ENCODE measurements around the gene CTIF. TPM values are rescaled to one million over a fixed set of nuclear protein-coding genes. Genes with fewer than 3 reads are reported as not detected.

CTIF gene
- total RNA-seq, 1 experiment from 2014 or later: 26.5 TPM

- H3K27me3 ChIP-seq (ENCODE audit: control insufficient read depth, insufficient read depth, low read length): no peaks in the 10 kb centered on the region
- H3K4me1 ChIP-seq (ENCODE audit: control insufficient read depth, insufficient read depth, low read length): no peaks in the 10 kb centered on the region
- no peak overlapping the region for H3K27ac ChIP-seq (ENCODE audit: low read length)
- DNase-seq (ENCODE audit: low read depth, low spot score): no peak
- POLR2A ChIA-PET: no interaction called here
- no peaks in the 10 kb centered on the region for H3K36me3 ChIP-seq (ENCODE audit: control insufficient read depth, insufficient read depth, low read length)
- ATAC-seq: no peak
- no TSS peak for BruUV-seq (replicated peaks)
- TF ChIP-seq CTCF (IDR thresholded peaks at IDR 0.05) (no peak), POLR2AphosphoS5 (IDR thresholded peaks at IDR 0.05; ENCODE audit: low read depth, low read length) (no peak), SIN3A (IDR thresholded peaks at IDR 0.05; ENCODE audit: borderline replicate concordance, insufficient read depth, low read depth, low read length) (no peak), TCF7L2 (IDR thresholded peaks at IDR 0.05; ENCODE audit: low read depth, low read length) (no peak), REST (IDR thresholded peaks at IDR 0.05; ENCODE audit: insufficient read depth in 1 of 2, low read depth in 2 of 2, low read length in 1 of 2) (no peak)
- no peaks in the 10 kb centered on the region for H3K9me3 ChIP-seq (ENCODE audit: control insufficient read depth, insufficient read depth, low read depth, low read length)
- CTCF ChIA-PET: interaction anchor here (0.9 kb wide), 1 partner anchor 14 kb away, joined by 4 read pairs; no protein-coding TSS in a partner anchor
- intact Hi-C loops (cut with micrococcal nuclease; ENCODE audit: unreplicated experiment): no loop called here
- no peak overlapping the region for H3K4me3 ChIP-seq (ENCODE audit: low read depth in 2 of 2, low read length in 2 of 2)
- in situ Hi-C loops (cut with HindIII; ENCODE audit: low pct_unique_long_range_greater_than_20kb, low sequenced_read_pairs): no loop called here
Observed at GRCh38 chr18:48608581-48608980, 69.8 kb downstream of the CTIF start.

- H3K27me3 ChIP-seq (ENCODE audit: control insufficient read depth, insufficient read depth, low read length): no peaks in the 10 kb centered on the region
- H3K36me3 ChIP-seq (ENCODE audit: control insufficient read depth, insufficient read depth, low read length): no peaks in the 10 kb centered on the region
- H3K4me3 ChIP-seq (ENCODE audit: low read depth in 2 of 2, low read length in 2 of 2): no peak overlapping the region
- CTCF ChIA-PET: no interaction called here
- no peak for TF ChIP-seq POLR2AphosphoS5 (IDR thresholded peaks at IDR 0.05; ENCODE audit: low read depth, low read length)
- no peak for TF ChIP-seq TCF7L2 (IDR thresholded peaks at IDR 0.05; ENCODE audit: low read depth, low read length)
- TF ChIP-seq SIN3A (IDR thresholded peaks at IDR 0.05; ENCODE audit: borderline replicate concordance, insufficient read depth, low read depth, low read length): no peak
- no peak for TF ChIP-seq CTCF (IDR thresholded peaks at IDR 0.05)
- no peak for TF ChIP-seq REST (IDR thresholded peaks at IDR 0.05; ENCODE audit: insufficient read depth in 1 of 2, low read depth in 2 of 2, low read length in 1 of 2)
- no peak overlapping the region for H3K27ac ChIP-seq (ENCODE audit: low read length)
- in situ Hi-C loops (cut with HindIII; ENCODE audit: low pct_unique_long_range_greater_than_20kb, low sequenced_read_pairs) (no loop called here), intact Hi-C loops (cut with micrococcal nuclease; ENCODE audit: unreplicated experiment) (no loop called here)
- POLR2A ChIA-PET: no interaction called here
- no peaks in the 10 kb centered on the region for H3K9me3 ChIP-seq (ENCODE audit: control insufficient read depth, insufficient read depth, low read depth, low read length)
- DNase-seq (ENCODE audit: low read depth, low spot score) (no peak), ATAC-seq (no peak)
- BruUV-seq (replicated peaks): no TSS peak
- H3K4me1 ChIP-seq (ENCODE audit: control insufficient read depth, insufficient read depth, low read length): no peaks in the 10 kb centered on the region
Observed at GRCh38 chr18:48609114-48609513, 70.3 kb downstream of the CTIF start.
